Nephron progenitor cell (in vitro differentiated cells): Measurements from ENCODE around the gene RDH5.
A peak's percentile ranks its signal among the peaks of the same experiment; 100 is the strongest.

Experiments
- DNase-seq: peaks from one replicate; pipeline ENCODE4 v3.0.0; 2021
- H3K27ac Mint-ChIP-seq: 2 replicates; pipeline ENCODE4 v1.8.0; 2021; ENCODE audit warnings: mild to moderate bottlenecking, moderate library complexity, mixed read lengths
- H3K27me3 Mint-ChIP-seq: 2 replicates; pipeline ENCODE4 v1.8.0; 2021; ENCODE audit warnings: mild to moderate bottlenecking, low read depth, mixed read lengths; ENCODE audit not compliant: poor library complexity
- H3K36me3 Mint-ChIP-seq: 2 replicates; pipeline ENCODE4 v1.8.0; 2021; ENCODE audit warnings: low read depth, mixed read lengths
- H3K4me1 Mint-ChIP-seq: 2 replicates; pipeline ENCODE4 v1.8.0; 2021; ENCODE audit warnings: mixed read lengths
- H3K4me3 Mint-ChIP-seq: 2 replicates; pipeline ENCODE4 v1.8.0; 2021; ENCODE audit warnings: mild to moderate bottlenecking, moderate library complexity, mixed read lengths
- H3K9me3 Mint-ChIP-seq: 2 replicates; pipeline ENCODE4 v1.8.0; 2021; ENCODE audit warnings: mild to moderate bottlenecking, moderate library complexity, mixed read lengths
- TF ChIP-seq, protein P1 (sequence below): fragments of 200-600 bp; sonication (generic); IDR thresholded peaks from 2 replicates; pipeline ENCODE4 v1.5.0; 2021; ENCODE audit warnings: antibody characterized with exemption

The RDH5 gene

DNA sequence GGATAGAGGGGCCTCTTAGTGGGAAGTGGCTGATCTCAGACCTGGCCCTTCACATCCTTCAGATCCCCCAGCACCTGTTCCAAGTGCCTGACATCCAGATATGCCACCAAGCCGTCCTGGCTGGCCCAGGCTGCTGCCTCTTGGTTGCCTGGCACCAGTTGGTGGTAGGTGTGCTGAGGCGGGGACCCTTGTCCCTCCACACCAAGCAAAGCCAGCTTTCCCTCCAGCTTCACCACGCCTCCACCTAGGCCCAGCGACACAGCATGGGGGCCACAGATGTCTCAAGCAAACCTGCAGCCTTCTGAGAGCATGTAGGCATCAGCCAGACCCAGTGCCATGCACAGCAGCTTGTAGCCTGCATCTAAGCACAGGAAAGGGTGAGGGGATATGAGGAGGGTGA lies 12.1 kb downstream of the RDH5 start:
- no peak overlapping the region for H3K27ac Mint-ChIP-seq
- H3K4me3 Mint-ChIP-seq = no peak overlapping the region
- H3K9me3 Mint-ChIP-seq = no peaks in the 10 kb centered on the region
- TF ChIP-seq, protein P1, sequence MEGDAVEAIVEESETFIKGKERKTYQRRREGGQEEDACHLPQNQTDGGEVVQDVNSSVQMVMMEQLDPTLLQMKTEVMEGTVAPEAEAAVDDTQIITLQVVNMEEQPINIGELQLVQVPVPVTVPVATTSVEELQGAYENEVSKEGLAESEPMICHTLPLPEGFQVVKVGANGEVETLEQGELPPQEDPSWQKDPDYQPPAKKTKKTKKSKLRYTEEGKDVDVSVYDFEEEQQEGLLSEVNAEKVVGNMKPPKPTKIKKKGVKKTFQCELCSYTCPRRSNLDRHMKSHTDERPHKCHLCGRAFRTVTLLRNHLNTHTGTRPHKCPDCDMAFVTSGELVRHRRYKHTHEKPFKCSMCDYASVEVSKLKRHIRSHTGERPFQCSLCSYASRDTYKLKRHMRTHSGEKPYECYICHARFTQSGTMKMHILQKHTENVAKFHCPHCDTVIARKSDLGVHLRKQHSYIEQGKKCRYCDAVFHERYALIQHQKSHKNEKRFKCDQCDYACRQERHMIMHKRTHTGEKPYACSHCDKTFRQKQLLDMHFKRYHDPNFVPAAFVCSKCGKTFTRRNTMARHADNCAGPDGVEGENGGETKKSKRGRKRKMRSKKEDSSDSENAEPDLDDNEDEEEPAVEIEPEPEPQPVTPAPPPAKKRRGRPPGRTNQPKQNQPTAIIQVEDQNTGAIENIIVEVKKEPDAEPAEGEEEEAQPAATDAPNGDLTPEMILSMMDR = no peak
- peaks cover 5% of the 10 kb centered on the region for H3K27me3 Mint-ChIP-seq
- no peaks in the 10 kb centered on the region for H3K36me3 Mint-ChIP-seq
- peaks cover 45% of the 10 kb centered on the region for H3K4me1 Mint-ChIP-seq
- DNase-seq = no peak

DNA sequence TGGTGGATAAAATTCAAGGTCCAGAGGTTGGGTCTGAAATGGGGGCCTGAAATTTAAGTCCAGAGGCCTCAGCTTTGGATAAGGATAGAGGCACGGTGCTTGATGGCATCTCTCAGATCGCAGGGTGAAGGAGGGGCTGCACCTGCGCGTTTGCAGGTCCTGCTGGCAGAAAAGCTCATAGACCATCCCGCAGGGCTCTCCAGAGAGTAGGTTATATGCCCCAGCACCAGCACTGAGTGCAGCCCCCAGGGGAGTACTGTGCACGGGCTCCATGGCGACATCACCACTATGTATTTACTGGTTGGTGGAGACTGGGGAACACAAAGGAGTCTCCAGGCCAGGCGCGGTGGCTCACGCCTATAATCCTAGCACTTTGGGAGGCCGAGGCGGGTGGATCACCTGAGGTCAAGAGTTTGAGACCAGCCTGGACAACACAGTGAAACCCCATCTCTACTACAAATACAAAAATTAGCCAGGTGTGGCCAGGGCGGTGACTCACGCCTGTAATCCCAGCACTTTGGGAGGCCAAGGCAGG lies 12.9 kb downstream of the RDH5 start:
- H3K27me3 Mint-ChIP-seq = peaks cover 5% of the 10 kb centered on the region
- no peak overlapping the region for H3K4me3 Mint-ChIP-seq
- no peak overlapping the region for H3K27ac Mint-ChIP-seq
- TF ChIP-seq, protein P1 = no peak
- DNase-seq = no peak
- H3K4me1 Mint-ChIP-seq = peaks cover 47% of the 10 kb centered on the region
- no peaks in the 10 kb centered on the region for H3K9me3 Mint-ChIP-seq
- no peaks in the 10 kb centered on the region for H3K36me3 Mint-ChIP-seq

DNA sequence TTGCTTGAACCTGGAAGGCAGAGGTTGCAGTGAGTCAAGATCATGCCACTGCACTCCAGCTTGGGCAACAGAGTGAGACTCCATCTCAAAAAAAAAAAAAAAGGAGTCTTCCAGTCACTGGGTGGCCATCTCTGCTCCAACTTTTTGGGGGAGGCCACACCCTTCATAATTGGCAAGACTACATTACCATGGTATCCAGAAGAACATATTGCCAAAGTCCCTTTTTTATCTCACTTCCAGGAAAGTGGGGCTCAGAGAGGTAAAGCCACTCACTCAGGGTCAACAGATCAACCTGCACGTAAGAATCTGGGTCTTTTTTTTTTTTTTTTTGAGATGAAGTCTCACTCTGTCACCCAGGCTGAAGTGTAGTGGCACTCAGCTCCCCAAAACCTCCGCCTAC lies 13.7 kb downstream of the RDH5 start:
- Mint-ChIP-seq H3K4me3 (no peak overlapping the region), H3K4me1 (peaks cover 53% of the 10 kb centered on the region), H3K27me3 (peaks cover 5% of the 10 kb centered on the region), H3K9me3 (no peaks in the 10 kb centered on the region), H3K27ac (no peak overlapping the region), H3K36me3 (no peaks in the 10 kb centered on the region)
- TF ChIP-seq, protein P1 = no peak
- no peak for DNase-seq

DNA sequence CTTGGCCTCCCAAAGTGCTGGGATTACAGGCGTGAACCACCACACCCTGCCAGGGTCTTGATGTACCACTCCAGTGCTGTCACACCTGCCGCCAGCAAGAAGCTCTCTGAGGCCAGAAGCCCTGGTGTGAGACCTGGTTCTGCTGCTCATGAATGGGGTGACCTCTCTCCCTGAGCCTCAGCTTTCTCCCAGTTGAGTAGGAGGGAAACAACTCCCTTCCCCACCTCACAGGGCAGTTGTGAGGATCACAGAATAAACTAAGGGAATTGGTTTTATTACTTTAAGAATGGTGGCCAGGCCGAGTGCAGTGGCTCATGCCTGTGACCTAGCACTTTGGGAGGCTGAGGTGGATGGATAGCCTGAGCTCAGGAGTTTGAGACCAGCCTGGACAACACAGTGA lies 14.4 kb downstream of the RDH5 start:
- no peak for DNase-seq
- no peak overlapping the region for H3K4me3 Mint-ChIP-seq

DNA sequence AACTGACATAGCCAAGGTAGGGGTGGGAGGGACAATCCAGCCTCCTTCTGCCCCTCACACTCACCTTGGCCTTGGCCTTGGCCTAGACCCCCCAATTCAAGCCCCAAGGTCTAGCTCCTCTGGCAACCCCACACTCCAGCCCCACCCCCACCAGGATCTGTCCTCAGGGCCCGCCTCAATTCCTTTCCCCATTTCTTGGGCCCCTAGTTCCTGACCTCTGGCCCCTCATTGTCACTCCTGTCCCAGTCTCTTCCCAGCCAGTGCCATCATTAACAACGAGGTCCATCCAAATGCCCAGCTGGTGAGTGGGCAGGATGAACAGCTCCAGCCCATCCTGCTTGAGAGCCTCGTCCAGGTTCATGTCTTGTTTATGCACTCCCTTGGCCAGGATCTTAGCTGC lies 15.9 kb downstream of the RDH5 start:
- no peak for DNase-seq
- Mint-ChIP-seq H3K4me1 (peaks cover 52% of the 10 kb centered on the region), H3K4me3 (no peak overlapping the region), H3K36me3 (no peaks in the 10 kb centered on the region), H3K27ac (no peak overlapping the region), H3K27me3 (peaks cover 3% of the 10 kb centered on the region), H3K9me3 (no peaks in the 10 kb centered on the region)
- TF ChIP-seq, protein P1 = no peak

More for the DNA sequence above, 14.4 kb downstream of the RDH5 start:
- H3K27ac Mint-ChIP-seq = no peak overlapping the region
- no peaks in the 10 kb centered on the region for H3K36me3 Mint-ChIP-seq
- no peaks in the 10 kb centered on the region for H3K9me3 Mint-ChIP-seq
- peaks cover 55% of the 10 kb centered on the region for H3K4me1 Mint-ChIP-seq
- TF ChIP-seq, protein P1 = no peak
- H3K27me3 Mint-ChIP-seq = peaks cover 3% of the 10 kb centered on the region

DNA sequence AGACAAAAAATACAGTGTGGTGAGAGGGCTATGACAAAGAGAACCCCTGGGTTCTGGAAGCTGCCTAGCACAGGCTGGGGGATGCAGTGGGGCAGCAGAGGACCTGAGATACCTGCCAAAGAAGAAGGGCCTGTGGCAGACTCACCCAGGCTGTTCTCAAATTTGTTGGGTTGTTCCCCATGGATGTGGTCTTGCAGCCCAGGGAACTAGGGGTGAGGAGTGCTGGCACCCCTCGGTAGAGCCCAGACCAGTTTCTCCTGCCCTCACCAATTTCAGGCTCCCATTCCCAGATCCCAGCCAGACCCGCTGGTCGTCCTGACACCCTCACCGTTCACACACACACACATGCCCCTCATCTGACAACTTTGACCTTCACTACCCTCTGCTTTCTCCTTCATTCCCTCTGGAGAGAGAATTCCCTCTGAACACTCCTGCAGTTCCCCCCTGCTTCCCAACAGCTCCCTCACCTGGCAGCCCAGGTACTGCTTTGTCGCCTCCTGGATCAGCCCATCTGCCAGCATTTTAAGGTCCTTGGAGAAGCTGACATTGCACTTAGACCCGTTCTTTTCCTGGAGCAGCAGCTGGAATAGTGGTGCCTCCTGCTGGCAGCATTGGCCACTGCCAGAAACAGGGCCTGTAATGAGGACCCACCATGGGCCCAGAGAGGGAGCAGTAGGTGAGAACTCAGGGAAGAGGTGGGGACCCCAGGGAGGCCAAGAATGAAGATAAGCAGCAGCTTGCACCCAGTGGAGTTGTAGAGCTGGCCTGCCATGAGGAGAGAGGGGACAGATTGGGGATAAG lies 16.8 kb downstream of the RDH5 start:
- TF ChIP-seq, protein P1 = peak; percentile 63

More for the DNA sequence above, 16.8 kb downstream of the RDH5 start:
- peaks cover 3% of the 10 kb centered on the region for H3K27me3 Mint-ChIP-seq
- DNase-seq = peak; percentile 74
- H3K27ac Mint-ChIP-seq = peak overlapping the region; percentile 92
- H3K4me3 Mint-ChIP-seq = peak overlapping the region; percentile 82
- no peaks in the 10 kb centered on the region for H3K9me3 Mint-ChIP-seq
- H3K4me1 Mint-ChIP-seq = peaks cover 52% of the 10 kb centered on the region
- H3K36me3 Mint-ChIP-seq = no peaks in the 10 kb centered on the region
